Suppressor macrophage treated with lipopolysaccharide for 4 hours (primary cell): ENCODE data around the gene CSF2RB.

Experiments
- DNase-seq: peaks from one replicate; pipeline ENCODE4 v3.0.0-alpha.2; 2020

CSF2RB gene

DNA sequence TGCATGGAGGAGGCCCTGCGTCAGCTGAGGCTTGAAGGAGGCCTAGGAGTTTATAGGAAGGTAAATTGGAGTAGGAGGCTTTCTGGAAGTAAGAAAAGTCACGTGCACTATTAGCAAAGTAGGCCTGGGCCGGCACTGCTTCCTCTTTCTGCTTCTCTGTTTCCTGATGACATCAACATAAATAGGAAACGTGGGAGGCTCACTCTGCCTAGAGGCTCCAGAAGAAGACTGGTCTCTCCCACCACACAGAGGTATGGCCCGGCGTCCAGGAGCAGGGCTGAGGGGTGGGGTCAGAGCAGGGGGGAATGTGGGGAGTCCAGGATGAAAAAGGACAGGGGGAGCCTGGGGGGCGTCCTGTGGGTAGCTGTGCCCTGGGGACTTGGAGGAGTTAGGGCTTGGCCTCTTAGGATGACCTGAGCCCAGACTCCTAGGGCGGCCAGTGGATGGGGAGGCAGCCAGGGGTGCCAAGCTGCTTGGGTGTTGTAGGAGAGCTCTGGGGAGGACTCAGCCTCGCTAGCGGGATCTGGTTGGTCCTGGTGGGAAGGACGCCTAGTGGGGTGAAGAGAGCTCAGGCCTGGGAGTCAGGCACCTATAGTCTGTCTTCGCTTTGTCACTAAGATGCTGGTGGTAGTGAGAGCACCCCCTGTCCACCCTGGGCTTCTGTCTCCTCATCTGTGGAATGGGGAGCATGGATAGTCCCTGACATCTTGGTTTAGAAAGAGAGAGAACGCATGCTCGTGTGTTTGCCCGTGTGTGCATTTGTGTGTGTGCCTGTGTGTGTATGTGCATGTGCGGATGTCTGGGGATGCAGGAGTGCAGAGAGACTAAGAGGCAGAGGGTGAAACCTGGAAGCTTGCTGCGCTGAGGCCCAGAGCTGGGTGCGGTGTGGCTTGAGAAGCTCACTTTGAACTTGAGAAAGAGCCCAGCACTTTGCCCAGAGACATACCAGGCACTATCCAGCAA, at the start of gene CSF2RB:
Gene CSF2RB (plus strand): TSS at position 202 of the 963 bp plus-strand sequence. CDS start 8,580 bp downstream, outside the sequence.
- DNase-seq = peak; percentile 93

DNA sequence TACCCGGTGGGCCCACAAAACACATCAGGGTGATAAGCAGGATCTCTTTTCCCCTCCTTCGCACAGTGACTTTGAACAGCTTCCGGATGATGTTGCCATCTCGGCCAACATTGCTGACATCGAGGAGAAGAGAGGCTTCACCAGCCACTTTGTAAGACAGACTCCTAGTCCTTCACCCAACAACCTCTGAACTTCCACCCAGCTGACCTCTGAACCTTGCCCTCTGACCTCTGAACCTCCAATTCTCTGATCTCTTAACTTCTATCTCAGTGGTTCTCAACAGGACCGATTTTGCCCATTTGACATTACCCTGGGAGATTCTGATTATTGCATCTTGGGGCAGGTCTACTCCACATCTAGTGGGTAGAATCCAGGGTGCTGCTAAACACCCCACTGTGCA, 49.4 kb upstream of the CSF2RB start:
- no peak for DNase-seq

DNA sequence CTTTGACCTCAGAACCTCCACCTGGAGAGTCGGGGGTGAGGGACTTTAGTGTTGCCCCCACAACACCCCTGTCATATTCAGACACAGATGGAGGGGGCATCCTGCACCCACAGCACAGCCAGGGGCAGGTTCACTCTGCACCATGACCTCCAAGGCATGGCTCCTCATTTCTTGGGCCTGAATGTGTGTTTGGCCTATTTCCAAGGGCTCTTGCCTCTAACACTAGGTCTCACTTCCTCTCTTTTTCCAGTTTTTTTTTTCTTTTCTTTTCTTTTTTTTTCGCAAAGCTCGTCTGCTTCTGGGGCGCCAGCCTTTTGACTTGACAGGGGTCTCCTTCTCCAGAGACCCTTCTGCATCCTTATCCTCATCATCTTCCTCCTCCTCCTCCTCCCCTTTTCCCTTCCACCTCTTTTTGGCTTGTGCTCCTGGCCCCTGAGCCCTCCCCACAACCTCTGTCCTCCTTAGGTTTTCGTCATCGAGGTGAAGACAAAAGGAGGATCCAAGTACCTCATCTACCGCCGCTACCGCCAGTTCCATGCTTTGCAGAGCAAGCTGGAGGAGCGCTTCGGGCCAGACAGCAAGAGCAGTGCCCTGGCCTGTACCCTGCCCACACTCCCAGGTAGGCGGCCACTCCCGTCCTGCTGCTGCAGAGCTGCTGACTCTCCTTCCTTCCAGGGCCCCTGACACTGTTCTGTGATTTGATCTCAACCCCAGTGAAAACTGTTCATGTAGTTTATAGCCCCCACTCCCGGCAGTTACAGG, 48.8 kb upstream of the CSF2RB start:
- DNase-seq = peak; percentile 64

GRCh38 chr22:36865346-36865745, 48.1 kb upstream of the CSF2RB start:
- peak; percentile 60 for DNase-seq

DNA sequence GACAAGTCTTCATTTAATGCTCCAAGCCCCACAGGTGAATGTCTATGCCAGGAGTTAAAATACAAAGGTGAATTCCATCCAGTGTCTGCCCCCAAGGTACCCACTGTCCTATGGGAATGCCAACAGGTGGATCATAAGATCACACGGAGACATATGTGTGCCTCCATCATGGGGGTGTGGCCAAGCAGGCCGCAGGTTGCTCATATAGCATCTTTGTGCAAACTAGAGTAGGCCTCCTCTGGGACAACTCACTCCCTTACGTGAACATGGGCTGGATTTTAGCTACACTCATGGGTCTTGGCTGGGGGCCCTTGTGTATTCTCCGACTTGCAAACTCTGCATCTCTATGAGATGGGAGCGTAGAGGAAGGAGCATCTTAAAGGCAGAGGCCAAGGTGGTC, 45.7 kb upstream of the CSF2RB start:
- no peak for DNase-seq

GRCh38 chr22:36868546-36869181, 44.8 kb upstream of the CSF2RB start:
- no peak for DNase-seq

GRCh38 chr22:36870250-36870649, 43.2 kb upstream of the CSF2RB start:
- no peak for DNase-seq

GRCh38 chr22:36871669-36872081, 41.8 kb upstream of the CSF2RB start:
- DNase-seq = no peak

DNA sequence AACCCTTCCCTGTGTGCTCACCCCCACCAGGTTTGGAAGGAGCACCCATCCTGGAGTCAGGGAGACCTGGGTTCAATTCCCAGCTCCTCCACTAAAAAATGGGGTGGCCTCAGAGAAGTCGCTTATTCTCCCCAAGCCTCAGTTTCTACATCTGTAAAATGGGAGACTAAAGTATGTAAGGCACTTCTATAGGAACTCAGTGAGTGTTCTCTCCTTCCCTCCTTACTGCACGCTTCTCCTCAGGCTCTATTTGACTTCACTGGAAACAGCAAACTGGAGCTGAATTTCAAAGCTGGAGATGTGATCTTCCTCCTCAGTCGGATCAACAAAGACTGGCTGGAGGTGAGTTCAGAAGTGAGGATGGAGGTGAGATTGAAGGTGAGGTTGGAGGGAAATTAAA, 41.3 kb upstream of the CSF2RB start:
- DNase-seq = no peak

GRCh38 chr22:36872866-36873498, 40.4 kb upstream of the CSF2RB start:
- no peak for DNase-seq

DNA sequence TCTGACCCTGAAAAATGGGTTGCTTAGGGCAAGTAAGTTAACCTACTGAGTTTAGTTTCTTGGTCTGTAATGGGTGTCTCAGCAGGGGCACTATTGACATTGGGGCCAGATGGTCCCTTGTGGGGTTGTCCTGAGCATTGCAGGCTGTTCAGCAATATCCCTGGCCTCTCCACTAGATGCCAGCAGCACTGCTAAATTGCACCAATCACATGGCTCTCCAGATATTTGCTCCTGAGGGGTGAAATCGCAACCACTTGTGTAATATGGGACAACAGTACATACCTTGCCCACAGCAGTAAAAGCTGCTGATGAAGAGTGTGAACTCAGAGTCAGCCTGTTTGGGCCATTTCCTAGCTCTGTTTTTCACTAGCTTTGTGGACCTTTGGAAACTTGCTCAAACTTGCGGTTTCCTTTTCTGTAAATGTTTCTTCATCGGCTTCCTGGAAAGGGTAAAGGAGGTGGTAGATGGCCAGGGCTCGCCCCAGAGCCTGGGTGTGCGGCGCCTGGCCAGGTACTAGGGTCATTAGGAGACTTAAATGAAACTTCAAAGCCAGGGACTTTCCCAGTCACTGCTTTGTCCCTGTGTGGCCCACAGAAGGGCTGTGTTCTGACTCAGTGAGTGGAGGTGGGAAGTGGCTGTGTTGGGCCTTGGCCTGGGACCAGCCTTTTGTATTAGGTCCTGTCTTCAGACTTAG, 39.7 kb upstream of the CSF2RB start:
- peak; percentile 92 for DNase-seq

- no peak for DNase-seq
Observed at GRCh38 chr22:36874309-36874696, 39.1 kb upstream of the CSF2RB start.

- DNase-seq = no peak
Observed at GRCh38 chr22:36874736-36875135, 38.7 kb upstream of the CSF2RB start.

DNA sequence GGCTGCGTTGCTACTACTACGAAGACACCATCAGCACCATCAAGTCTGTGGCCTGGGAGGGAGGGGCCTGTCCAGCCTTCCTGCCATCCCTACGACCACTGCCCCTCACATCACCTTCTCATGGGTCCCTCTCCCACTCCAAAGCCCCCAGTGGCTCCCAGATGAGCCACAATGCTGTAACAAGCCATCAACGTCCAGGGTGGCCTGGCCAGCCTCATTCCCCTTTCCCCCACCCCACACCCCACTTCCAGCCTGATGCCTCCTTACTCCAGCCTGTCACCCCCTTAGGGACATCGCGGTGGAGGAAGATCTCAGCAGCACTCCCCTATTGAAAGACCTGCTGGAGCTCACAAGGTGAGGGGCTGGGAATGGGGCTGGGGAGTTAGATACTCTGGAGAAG, 37.7 kb upstream of the CSF2RB start:
- no peak for DNase-seq

GRCh38 chr22:36879775-36880174, 33.7 kb upstream of the CSF2RB start:
- DNase-seq = no peak

- peak; percentile 84 for DNase-seq
Observed at GRCh38 chr22:36881504-36882245, 31.8 kb upstream of the CSF2RB start.

DNA sequence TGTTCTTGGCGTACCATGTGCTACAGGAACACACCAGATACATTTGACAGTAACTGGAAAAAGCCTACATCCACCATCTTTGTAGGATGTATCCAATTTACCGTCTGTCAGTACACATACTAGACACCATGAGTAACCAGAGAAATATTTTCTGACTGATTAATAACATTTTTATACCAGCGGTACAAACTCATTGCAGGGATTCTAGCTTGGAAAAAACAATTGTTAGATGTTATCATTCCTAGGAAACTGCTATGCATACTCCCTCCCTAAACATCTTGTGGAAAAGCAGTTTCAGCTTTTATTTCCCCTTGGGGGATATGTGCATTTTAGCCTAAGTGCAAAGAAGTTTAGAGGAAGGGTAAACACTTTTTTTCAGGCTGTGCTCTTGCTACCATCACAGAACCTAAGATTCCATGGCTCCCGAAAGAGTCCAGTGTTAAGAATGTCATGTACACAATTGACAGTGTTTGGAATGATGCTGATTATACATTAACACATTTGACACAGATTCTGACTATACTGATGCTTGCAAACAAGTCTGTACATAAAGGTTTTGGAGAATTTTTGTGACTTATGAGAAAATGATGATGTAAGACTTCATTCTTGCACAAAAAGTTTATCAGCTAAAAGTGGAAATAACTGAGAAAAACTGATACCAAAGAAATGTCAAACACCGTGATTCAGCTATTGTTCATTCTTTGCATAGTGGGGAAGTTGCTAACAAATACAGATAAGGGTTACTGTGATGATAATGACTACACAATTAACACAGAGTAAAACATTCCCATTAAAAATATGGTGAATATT, 28.9 kb upstream of the CSF2RB start:
- peak; percentile 86 for DNase-seq

DNA sequence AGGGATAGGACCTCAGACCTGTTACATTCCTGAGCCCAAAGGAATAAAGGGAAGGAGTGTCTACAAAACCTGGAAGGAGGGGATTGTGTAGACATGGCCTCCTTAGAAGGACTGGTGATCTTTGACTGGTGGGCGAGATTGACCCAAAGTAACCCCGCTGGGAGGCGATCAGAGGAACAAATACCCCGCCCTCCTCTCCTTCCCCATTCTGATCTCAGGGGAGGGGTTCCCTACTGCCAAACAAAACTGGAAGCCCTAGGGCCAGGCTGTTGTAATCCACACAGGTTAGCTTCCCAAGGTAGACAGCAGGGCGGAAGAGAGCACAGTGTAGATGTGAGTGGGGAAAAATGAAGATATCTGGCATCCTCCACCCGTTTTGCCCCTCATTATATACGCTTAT, 28.0 kb upstream of the CSF2RB start:
- peak; percentile 75 for DNase-seq

DNA sequence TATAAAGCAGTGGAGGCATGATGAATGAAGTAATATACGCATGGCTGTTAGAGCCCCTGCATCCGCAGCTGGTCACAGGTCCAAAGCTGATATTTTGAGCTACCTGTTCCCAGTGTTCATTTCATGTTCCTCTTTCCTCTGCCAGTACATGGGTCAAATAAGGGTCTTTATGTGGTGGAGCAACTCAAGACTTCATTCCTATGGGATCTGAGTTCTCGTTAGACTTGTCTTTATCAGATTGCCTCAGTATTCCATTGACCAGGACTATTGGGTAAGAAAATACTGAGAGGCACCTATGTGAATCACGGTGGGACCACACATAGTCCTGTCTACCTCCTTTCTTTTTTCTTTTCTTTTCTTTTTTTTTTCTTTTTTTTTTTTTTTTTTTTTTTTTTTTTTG, 27.4 kb upstream of the CSF2RB start:
- DNase-seq = no peak

DNA sequence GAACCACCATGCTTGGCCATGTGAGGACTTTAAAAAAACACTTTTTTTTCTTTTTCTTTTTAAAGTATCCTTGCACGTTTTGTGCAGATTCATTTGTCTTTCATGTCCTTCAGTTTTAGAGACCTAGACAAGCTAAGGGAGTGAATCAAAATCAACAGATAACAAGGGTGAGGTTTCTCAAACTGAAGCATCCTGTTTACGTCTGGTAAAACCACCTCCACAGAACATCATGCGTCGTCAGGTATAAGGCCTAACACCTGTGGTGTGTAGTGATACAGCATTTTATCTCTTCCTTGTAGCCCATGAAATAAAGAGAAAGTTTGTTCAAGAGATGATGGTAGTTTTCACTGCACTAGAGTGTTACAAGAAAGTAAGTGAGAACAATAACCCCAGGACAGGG, 26.3 kb upstream of the CSF2RB start:
- no peak for DNase-seq

GRCh38 chr22:36891646-36892045, 21.8 kb upstream of the CSF2RB start:
- DNase-seq = peak; percentile 33
